ENCODE data around the gene CACNA1C.

CACNA1C gene

DNA sequence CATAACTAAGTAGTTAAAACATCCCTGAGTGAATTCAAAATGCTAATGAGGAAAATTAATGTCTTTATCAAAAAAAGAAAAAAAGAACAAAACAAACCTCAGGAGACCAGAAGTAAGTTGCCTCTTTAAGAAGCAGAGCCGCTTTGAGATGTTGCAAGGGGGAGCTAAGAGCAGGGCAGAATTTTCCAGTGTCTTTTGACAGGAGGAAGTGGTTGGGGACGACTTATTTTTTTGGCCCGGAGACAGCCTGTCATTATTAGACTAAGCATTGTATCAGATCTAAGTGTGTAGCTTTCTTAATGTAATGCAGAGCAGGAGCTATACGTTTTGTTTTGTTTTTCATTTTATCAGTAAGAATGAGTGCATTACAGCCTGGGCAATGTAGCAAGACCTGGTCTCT lies 206.6 kb downstream of the CACNA1C start:
- Histone ChIP-seq H3K27ac (no peak overlapping the region), H3K36me3 (replicated peaks) (no peaks in the 10 kb centered on the region), H3K4me3 (ENCODE audit: low read depth, low read length) (no peak overlapping the region), H3K27me3 (replicated peaks) (no peaks in the 10 kb centered on the region)
- no peak for DNase-seq
- in situ Hi-C loops (cut with HindIII; ENCODE audit: low pct_ligation_motif_present, low sequenced_read_pairs): no loop called here
- TF ChIP-seq, protein P1, sequence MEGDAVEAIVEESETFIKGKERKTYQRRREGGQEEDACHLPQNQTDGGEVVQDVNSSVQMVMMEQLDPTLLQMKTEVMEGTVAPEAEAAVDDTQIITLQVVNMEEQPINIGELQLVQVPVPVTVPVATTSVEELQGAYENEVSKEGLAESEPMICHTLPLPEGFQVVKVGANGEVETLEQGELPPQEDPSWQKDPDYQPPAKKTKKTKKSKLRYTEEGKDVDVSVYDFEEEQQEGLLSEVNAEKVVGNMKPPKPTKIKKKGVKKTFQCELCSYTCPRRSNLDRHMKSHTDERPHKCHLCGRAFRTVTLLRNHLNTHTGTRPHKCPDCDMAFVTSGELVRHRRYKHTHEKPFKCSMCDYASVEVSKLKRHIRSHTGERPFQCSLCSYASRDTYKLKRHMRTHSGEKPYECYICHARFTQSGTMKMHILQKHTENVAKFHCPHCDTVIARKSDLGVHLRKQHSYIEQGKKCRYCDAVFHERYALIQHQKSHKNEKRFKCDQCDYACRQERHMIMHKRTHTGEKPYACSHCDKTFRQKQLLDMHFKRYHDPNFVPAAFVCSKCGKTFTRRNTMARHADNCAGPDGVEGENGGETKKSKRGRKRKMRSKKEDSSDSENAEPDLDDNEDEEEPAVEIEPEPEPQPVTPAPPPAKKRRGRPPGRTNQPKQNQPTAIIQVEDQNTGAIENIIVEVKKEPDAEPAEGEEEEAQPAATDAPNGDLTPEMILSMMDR (IDR thresholded peaks at IDR 0.05; ENCODE audit: low read depth, low read length, missing control alignments): no peak

DNA sequence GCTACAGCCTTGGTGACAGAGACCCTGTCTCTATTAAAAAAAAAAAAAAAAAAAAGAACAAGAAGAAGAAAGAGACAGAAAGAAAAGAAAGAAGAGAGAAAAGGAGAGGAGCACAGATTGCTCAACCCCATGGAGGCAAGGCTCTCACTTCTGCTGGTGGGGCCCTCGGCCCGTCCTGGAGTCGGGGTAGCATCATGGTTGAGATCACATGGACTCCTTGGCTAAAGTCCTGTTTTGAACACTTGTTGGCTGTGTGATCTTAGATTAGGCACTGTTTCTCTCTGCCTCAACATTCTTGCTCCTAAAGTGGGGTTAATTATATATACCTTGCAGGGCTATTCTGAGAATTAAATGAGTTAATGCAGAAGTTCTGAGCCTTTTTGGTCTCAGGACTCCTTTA lies 207.7 kb downstream of the CACNA1C start:
- DNase-seq: no peak
- TF ChIP-seq, protein P1 (IDR thresholded peaks at IDR 0.05; ENCODE audit: low read depth, low read length, missing control alignments): no peak
- in situ Hi-C loops (cut with HindIII; ENCODE audit: low pct_ligation_motif_present, low sequenced_read_pairs): no loop called here

DNA sequence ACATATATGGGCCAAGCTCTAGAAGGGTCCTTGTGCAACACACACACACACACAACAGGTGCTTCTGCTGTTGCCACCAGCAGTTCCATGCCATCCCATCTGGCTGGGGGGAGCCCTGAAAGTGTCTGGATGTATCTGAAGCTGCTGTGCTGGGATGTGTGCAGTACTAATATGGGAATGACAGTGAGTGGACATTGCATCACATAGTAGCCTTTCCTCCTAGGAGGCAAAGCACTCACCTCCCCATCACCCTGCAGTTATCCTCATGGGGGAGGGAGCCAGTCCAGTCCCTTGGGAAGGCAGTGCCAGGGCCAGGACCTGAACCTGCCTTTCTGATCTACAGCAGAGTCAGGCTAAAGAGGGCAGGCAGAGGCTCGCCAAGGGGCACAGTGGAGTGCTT lies 208.9 kb downstream of the CACNA1C start:
- Histone ChIP-seq H3K4me3 (ENCODE audit: low read depth, low read length) (no peak overlapping the region), H3K27ac (no peak overlapping the region), H3K27me3 (replicated peaks) (no peaks in the 10 kb centered on the region), H3K36me3 (replicated peaks) (no peaks in the 10 kb centered on the region)
- TF ChIP-seq, protein P1 (IDR thresholded peaks at IDR 0.05; ENCODE audit: low read depth, low read length, missing control alignments): no peak
- no peak for DNase-seq
- in situ Hi-C loops (cut with HindIII; ENCODE audit: low pct_ligation_motif_present, low sequenced_read_pairs): no loop called here

More for the DNA sequence above, 207.7 kb downstream of the CACNA1C start:
- no peak overlapping the region for H3K4me3 ChIP-seq (ENCODE audit: low read depth, low read length)
- H3K36me3 ChIP-seq (replicated peaks): no peaks in the 10 kb centered on the region
- no peaks in the 10 kb centered on the region for H3K27me3 ChIP-seq (replicated peaks)
- H3K27ac ChIP-seq: no peak overlapping the region

DNA sequence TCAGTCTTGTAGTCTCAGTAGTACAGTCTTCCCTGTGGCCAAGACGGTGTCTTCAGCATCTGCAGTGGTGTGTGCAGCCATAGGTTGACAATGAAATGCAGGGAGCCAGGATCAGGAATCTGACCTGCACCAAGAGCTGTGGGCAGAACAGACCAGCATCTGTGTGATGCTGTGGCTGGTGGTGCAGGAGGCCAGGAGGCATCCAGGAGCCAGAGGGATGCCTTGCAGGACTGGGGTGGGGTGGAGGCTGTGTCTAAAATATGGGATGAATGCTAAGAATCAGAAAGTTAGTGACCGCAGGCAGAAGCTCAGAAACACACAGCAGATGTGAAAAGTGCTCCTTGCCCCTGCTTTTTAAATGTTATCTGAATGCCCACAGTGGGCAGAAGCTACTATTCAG lies 209.7 kb downstream of the CACNA1C start:
- Histone ChIP-seq H3K36me3 (replicated peaks) (no peaks in the 10 kb centered on the region), H3K27ac (no peak overlapping the region), H3K4me3 (ENCODE audit: low read depth, low read length) (no peak overlapping the region), H3K27me3 (replicated peaks) (no peaks in the 10 kb centered on the region)
- no peak for DNase-seq
- TF ChIP-seq, protein P1 (IDR thresholded peaks at IDR 0.05; ENCODE audit: low read depth, low read length, missing control alignments): no peak
- in situ Hi-C loops (cut with HindIII; ENCODE audit: low pct_ligation_motif_present, low sequenced_read_pairs): no loop called here

DNA sequence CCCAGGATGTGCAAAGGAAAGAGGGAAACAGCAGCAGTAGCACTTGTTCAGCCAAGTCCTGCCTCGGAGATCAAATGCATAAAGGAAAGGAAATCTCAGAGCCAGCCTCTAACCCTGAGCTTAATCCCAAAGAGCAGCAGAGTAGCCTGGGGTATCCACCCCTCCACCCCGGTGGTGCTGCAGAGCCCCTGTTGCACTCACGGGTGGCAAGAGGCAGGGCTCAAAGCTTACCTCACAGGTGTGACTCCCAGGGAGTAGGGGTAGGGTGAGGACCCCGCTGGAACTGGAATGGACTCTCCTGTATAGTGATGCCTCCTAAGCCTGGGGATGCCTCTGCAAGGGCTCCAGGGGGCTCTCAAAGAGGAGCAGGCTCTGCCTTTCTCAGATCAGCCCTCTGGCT lies 211.1 kb downstream of the CACNA1C start:
- Histone ChIP-seq H3K27me3 (replicated peaks) (no peaks in the 10 kb centered on the region), H3K4me3 (ENCODE audit: low read depth, low read length) (no peak overlapping the region), H3K27ac (no peak overlapping the region), H3K36me3 (replicated peaks) (no peaks in the 10 kb centered on the region)
- DNase-seq: no peak
- in situ Hi-C loops (cut with HindIII; ENCODE audit: low pct_ligation_motif_present, low sequenced_read_pairs): no loop called here
- TF ChIP-seq, protein P1 (IDR thresholded peaks at IDR 0.05; ENCODE audit: low read depth, low read length, missing control alignments): no peak

DNA sequence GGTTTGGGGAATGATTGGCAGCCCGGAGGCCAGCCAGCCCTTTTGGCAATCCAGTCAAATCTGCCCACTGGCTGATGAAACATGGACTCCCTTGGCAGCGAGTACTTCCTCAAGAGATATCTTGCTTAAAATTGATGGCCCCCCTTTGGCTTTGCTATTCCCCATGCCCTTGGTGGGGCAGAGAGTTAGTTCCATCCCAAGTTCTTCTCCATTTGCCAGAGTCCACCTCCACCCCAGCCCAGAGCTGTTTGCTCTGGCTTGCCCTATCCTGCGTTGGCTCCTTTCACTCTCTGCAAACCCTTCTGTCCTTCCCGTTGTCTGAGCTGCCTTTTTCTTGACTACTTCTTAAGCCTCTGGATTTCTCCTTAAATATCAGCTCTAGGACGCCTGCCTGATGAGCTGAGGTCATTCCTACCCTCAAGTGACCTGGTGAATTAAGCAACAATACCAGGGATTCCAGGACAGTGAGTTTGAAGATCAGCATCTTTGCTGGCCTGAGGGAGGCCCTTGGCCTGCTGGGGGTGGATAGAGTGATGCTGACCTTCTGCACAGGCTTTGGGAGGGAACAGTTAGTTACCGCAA lies 212.0 kb downstream of the CACNA1C start:
- Histone ChIP-seq H3K4me3 (ENCODE audit: low read depth, low read length) (no peak overlapping the region), H3K36me3 (replicated peaks) (no peaks in the 10 kb centered on the region), H3K27ac (peak overlapping the region; percentile 58), H3K27me3 (replicated peaks) (no peaks in the 10 kb centered on the region)
- peak; percentile 92 for DNase-seq
- in situ Hi-C loops (cut with HindIII; ENCODE audit: low pct_ligation_motif_present, low sequenced_read_pairs): no loop called here
- TF ChIP-seq, protein P1 (IDR thresholded peaks at IDR 0.05; ENCODE audit: low read depth, low read length, missing control alignments): no peak

Measured in brain microvascular endothelial cell (primary cell).